DMS153 treated with DMSO at 0.1 percent for 48 hours (cell line): ENCODE data around the gene SAT1.
A peak's percentile ranks its signal among the peaks of the same experiment; 100 is the strongest.
"Not testable (repeated sequence)": the region's sequence is repeated elsewhere in the genome, so short reads cannot be mapped to it uniquely, and the experiment has no call there.

ENCODE experiments used
- DNase-seq: peaks from one replicate; lab custom pipeline; 2025; ENCODE audit not compliant: unreplicated experiment; lab: John Stamatoyannopoulos, UW

SAT1 gene

GRCh38 chrX:23782863-23783588 lies at the start of gene SAT1:
Gene SAT1 (plus strand): TSS chrX:23783173. CDS start chrX:23783352, 179 bp downstream.
- peak; percentile 66 for DNase-seq

- DNase-seq = no peak
Observed at GRCh38 chrX:23736030-23736429, 46.9 kb upstream of the SAT1 start.

GRCh38 chrX:23737413-23737812 lies 45.6 kb upstream of the SAT1 start:
- no peak for DNase-seq

- no peak for DNase-seq
Observed at GRCh38 chrX:23742174-23742696, 40.7 kb upstream of the SAT1 start.

- DNase-seq = peak; percentile 34
Observed at GRCh38 chrX:23742697-23743622, 40.0 kb upstream of the SAT1 start, which contains the start of gene ACOT9. Gene ACOT9 (minus strand): TSS chrX:23743276. CDS start chrX:23743144, 132 bp downstream.

- DNase-seq = not testable (repeated sequence)
Observed at GRCh38 chrX:23743623-23743971, 39.4 kb upstream of the SAT1 start.

- DNase-seq = no peak
Observed at GRCh38 chrX:23745786-23746185, 37.2 kb upstream of the SAT1 start.

GRCh38 chrX:23749129-23749528 lies 33.8 kb upstream of the SAT1 start:
- no peak for DNase-seq

- no peak for DNase-seq
Observed at GRCh38 chrX:23749576-23749975, 33.4 kb upstream of the SAT1 start.

GRCh38 chrX:23752740-23753415 lies 30.1 kb upstream of the SAT1 start:
- DNase-seq = no peak

GRCh38 chrX:23754664-23755063 lies 28.3 kb upstream of the SAT1 start:
- no peak for DNase-seq

GRCh38 chrX:23756165-23756564 lies 26.8 kb upstream of the SAT1 start:
- DNase-seq = peak; percentile 14

- DNase-seq = no peak
Observed at GRCh38 chrX:23759821-23760220, 23.2 kb upstream of the SAT1 start.

GRCh38 chrX:23764188-23764984 lies 18.6 kb upstream of the SAT1 start:
- peak; percentile 40 for DNase-seq

- DNase-seq = no peak
Observed at GRCh38 chrX:23765449-23765848, 17.5 kb upstream of the SAT1 start.

- DNase-seq = no peak
Observed at GRCh38 chrX:23765868-23766267, 17.1 kb upstream of the SAT1 start.

- no peak for DNase-seq
Observed at GRCh38 chrX:23766650-23767551, 16.1 kb upstream of the SAT1 start.

GRCh38 chrX:23770142-23770541 lies 12.8 kb upstream of the SAT1 start:
- DNase-seq = no peak

- DNase-seq = not testable (repeated sequence)
Observed at GRCh38 chrX:23771086-23771485, 11.9 kb upstream of the SAT1 start.
